Activated naive CD8-positive, alpha-beta T cell (primary cell): Measurements from ENCODE around the gene RPL28.
A peak's percentile ranks its signal among the peaks of the same experiment; 100 is the strongest.

Experiments used
- H3K27ac Mint-ChIP-seq: one replicate; pipeline ENCODE4 v1.8.0; 2021; ENCODE audit warnings: mixed read lengths
- H3K27me3 Mint-ChIP-seq: one replicate; pipeline ENCODE4 v1.8.0; 2021; ENCODE audit warnings: mixed read lengths
- H3K36me3 Mint-ChIP-seq: one replicate; pipeline ENCODE4 v1.8.0; 2021; ENCODE audit warnings: mixed read lengths
- H3K4me1 Mint-ChIP-seq: one replicate; pipeline ENCODE4 v1.8.0; 2021; ENCODE audit warnings: low read depth, mixed read lengths
- H3K4me3 Mint-ChIP-seq: one replicate; pipeline ENCODE4 v1.8.0; 2021; ENCODE audit warnings: mild to moderate bottlenecking, mixed read lengths
- H3K9me3 Mint-ChIP-seq: one replicate; pipeline ENCODE4 v1.8.0; 2021; ENCODE audit warnings: low read depth, mixed read lengths

Gene RPL28

DNA sequence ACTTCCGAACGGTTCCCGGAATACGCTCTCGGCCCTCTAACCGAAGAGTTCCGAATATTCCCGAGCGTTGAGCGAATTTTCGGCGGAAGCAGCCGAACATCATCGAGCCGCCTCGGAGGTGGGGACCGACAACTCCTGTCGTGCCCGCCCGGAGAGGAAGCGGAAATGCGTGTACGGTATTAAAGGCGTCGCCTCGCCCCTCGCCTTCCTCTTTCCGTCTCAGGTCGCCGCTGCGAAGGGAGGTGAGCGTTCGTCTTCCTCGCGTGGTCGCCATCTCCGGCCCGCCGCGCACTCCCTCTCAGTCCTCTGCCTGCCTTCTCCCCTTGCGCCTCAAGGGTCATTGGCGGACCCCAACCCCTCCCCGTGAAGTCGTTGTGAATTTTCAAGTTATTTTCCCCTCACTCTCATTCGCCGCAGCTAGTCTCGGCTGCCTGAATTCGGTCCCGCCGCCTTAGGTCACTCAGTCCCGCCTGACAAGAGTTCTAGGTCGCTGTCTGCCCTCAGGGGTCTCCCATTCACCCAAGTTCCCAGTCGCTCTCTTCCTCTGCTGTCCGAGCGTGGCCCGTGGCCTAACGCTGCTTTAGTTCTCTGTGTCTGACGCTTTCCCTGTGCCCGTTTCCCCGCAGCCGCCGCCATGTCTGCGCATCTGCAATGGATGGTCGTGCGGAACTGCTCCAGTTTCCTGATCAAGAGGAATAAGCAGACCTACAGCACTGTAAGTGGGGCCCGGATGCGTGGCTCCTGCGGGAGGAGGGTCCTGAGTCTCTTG, at the start of gene RPL28:
Gene RPL28, plus strand, starts transcription at position 209 of the 769 bp plus-strand sequence. Its CDS starts 426 bp downstream, at position 635.
- Mint-ChIP-seq H3K27ac (peak within 1 kb of the TSS; percentile 99), H3K27me3 (no peaks in the 10 kb centered on the region), H3K4me1 (peaks cover 52% of the 10 kb centered on the region), H3K9me3 (no peaks in the 10 kb centered on the region), H3K36me3 (peaks cover 15% of the 10 kb centered on the region), H3K4me3 (peak within 1 kb of the TSS; percentile 98)

GRCh38 chr19:55336101-55336500, 49.6 kb upstream of the RPL28 start:
- Mint-ChIP-seq H3K27me3 (peaks cover 1% of the 10 kb centered on the region), H3K4me3 (no peak overlapping the region), H3K36me3 (no peaks in the 10 kb centered on the region), H3K9me3 (no peaks in the 10 kb centered on the region), H3K27ac (no peak overlapping the region), H3K4me1 (peaks cover 13% of the 10 kb centered on the region)

DNA sequence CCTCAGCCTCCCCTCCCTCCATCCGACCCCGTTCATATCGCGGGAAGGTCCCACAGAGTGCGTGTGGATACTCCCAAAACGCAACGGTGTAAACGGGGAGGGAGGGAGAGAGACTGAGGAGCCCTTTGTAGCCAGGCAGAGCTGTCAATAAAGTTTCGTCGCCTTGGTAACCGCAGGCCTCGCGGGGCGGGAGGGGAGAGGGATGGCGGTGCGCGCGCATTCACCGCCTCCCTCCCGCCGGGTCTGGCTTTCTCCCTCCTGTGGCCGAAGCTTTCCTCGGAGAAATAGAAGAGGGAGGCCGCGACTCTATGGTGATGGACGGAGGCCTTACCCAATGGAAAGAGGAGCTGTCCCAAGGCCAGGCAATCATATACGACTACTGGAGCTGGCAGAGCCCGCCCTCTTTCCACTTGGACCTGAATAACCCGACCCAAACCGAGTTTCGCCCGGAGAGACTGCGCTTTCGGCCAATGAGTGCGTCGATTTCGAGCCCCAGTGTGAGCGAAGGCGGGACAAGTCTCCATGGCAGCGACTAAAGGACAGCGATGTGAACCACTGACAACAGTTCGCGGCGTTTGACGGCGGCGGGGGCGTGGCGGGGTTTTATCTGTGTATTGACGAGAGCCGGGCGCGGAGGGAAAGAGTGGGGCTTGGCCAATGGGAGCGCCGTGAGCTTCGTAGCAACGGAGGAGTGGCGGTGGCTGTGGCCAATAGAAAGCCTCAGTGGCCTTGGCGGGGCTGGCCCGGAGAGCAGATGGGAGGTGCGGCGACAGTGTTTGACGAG, 46.4 kb upstream of the RPL28 start, which contains the start of gene KMT5C:
Gene KMT5C, plus strand, starts transcription at position 772 of the 784 bp plus-strand sequence. CDS start 2,061 bp downstream, outside the sequence.
- H3K27ac Mint-ChIP-seq = peak within 1 kb of the TSS; percentile 87
- H3K4me1 Mint-ChIP-seq = peaks cover 16% of the 10 kb centered on the region
- no peaks in the 10 kb centered on the region for H3K9me3 Mint-ChIP-seq
- H3K27me3 Mint-ChIP-seq = no peaks in the 10 kb centered on the region
- H3K4me3 Mint-ChIP-seq = peak within 1 kb of the TSS; percentile 89
- H3K36me3 Mint-ChIP-seq = no peaks in the 10 kb centered on the region

GRCh38 chr19:55339889-55340783, 45.6 kb upstream of the RPL28 start:
- Mint-ChIP-seq H3K27me3 (no peaks in the 10 kb centered on the region), H3K36me3 (no peaks in the 10 kb centered on the region), H3K9me3 (no peaks in the 10 kb centered on the region)

GRCh38 chr19:55340784-55341147, 45.0 kb upstream of the RPL28 start:
- Mint-ChIP-seq H3K27ac (peak overlapping the region; percentile 1), H3K36me3 (no peaks in the 10 kb centered on the region), H3K9me3 (no peaks in the 10 kb centered on the region), H3K4me1 (peaks cover 16% of the 10 kb centered on the region), H3K4me3 (peak overlapping the region; percentile 85), H3K27me3 (no peaks in the 10 kb centered on the region)

More at GRCh38 chr19:55339889-55340783, 45.6 kb upstream of the RPL28 start:
- Mint-ChIP-seq H3K27ac (peak overlapping the region; percentile 87), H3K4me1 (peaks cover 16% of the 10 kb centered on the region), H3K4me3 (peak overlapping the region; percentile 89)

GRCh38 chr19:55341171-55341588, 44.6 kb upstream of the RPL28 start:
- peak overlapping the region; percentile 85 for H3K4me3 Mint-ChIP-seq

GRCh38 chr19:55341595-55342531, 43.9 kb upstream of the RPL28 start:
- H3K4me3 Mint-ChIP-seq = peak overlapping the region; percentile 74
- no peaks in the 10 kb centered on the region for H3K9me3 Mint-ChIP-seq
- H3K36me3 Mint-ChIP-seq = no peaks in the 10 kb centered on the region
- H3K27ac Mint-ChIP-seq = peak overlapping the region; percentile 46
- peaks cover 16% of the 10 kb centered on the region for H3K4me1 Mint-ChIP-seq
- H3K27me3 Mint-ChIP-seq = no peaks in the 10 kb centered on the region

More at GRCh38 chr19:55341171-55341588, 44.6 kb upstream of the RPL28 start:
- Mint-ChIP-seq H3K9me3 (no peaks in the 10 kb centered on the region), H3K4me1 (peaks cover 16% of the 10 kb centered on the region), H3K27me3 (no peaks in the 10 kb centered on the region), H3K27ac (peak overlapping the region; percentile 46), H3K36me3 (no peaks in the 10 kb centered on the region)

DNA sequence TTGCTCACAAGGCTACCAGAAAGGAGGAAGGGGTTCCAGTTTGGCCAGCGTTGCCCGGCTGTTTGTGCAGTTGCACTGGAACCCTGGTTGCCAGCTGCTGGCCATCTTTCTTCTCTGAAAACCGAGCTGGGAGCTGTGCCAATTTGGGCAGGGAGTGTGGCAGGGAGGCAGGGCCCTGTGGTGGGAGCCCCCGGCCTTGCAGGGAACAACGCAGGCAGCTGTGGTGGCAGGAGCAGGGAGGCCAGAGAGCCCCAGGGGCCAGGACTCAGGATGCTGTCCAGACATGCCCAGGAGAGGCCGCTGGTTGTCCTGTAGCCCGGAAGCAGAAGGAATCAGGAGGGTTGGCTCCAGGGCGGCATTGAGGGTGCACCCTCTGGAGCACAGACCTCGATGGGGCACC, 41.3 kb upstream of the RPL28 start:
- H3K27me3 Mint-ChIP-seq = no peaks in the 10 kb centered on the region
- peaks cover 9% of the 10 kb centered on the region for H3K4me1 Mint-ChIP-seq
- no peak overlapping the region for H3K27ac Mint-ChIP-seq
- no peaks in the 10 kb centered on the region for H3K9me3 Mint-ChIP-seq
- no peaks in the 10 kb centered on the region for H3K36me3 Mint-ChIP-seq
- no peak overlapping the region for H3K4me3 Mint-ChIP-seq

GRCh38 chr19:55345101-55345817, 40.5 kb upstream of the RPL28 start:
- no peaks in the 10 kb centered on the region for H3K36me3 Mint-ChIP-seq
- H3K4me3 Mint-ChIP-seq = no peak overlapping the region
- H3K4me1 Mint-ChIP-seq = peaks cover 7% of the 10 kb centered on the region
- H3K27me3 Mint-ChIP-seq = no peaks in the 10 kb centered on the region
- H3K27ac Mint-ChIP-seq = no peak overlapping the region
- no peaks in the 10 kb centered on the region for H3K9me3 Mint-ChIP-seq

DNA sequence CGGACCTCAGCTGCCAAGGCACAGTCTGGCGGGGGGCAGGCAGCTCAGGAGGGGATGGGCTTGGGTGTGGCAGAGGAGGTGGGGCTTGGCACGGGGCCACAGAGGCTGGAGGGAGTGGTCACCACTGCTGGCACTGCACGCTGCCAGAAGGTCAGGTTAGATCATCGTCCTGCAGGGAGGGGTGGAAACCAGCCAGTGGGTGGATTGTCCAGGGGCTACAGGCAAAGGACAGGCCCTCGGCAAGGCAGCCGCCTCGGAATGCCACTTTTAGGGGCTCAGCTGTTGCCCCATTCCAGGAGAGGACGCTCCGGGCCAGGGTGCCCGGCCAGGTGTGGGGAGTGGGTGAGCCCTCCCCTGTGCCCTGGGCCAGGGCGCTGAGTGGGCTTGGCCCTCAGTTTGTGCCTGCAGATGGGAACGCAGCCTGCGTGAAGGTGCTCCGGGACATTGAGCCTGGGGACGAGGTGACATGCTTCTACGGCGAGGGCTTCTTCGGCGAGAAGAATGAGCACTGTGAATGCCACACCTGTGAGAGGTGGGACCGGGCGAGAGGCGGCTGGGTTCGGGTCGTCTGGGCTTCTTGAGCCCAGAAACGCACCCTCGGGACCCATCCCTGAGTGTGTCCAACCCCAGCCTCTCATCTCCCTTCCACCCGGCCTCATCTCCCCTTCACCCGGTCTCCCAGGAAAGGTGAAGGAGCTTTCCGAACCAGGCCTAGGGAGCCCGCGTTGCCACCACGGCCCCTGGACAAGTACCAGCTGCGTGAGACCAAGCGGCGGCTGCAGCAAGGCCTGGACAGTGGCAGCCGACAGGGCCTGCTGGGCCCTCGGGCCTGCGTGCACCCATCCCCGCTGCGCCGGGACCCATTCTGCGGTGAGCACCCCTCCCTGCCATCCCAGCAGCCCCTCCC, 39.7 kb upstream of the RPL28 start:
- Mint-ChIP-seq H3K4me1 (peaks cover 4% of the 10 kb centered on the region), H3K27me3 (no peaks in the 10 kb centered on the region), H3K9me3 (no peaks in the 10 kb centered on the region), H3K4me3 (no peak overlapping the region), H3K36me3 (no peaks in the 10 kb centered on the region), H3K27ac (no peak overlapping the region)

- Mint-ChIP-seq H3K4me3 (no peak overlapping the region), H3K27ac (no peak overlapping the region), H3K36me3 (no peaks in the 10 kb centered on the region), H3K9me3 (no peaks in the 10 kb centered on the region), H3K27me3 (peaks cover 2% of the 10 kb centered on the region), H3K4me1 (peaks cover 5% of the 10 kb centered on the region)
Measured at GRCh38 chr19:55346725-55347441, 38.8 kb upstream of the RPL28 start.

DNA sequence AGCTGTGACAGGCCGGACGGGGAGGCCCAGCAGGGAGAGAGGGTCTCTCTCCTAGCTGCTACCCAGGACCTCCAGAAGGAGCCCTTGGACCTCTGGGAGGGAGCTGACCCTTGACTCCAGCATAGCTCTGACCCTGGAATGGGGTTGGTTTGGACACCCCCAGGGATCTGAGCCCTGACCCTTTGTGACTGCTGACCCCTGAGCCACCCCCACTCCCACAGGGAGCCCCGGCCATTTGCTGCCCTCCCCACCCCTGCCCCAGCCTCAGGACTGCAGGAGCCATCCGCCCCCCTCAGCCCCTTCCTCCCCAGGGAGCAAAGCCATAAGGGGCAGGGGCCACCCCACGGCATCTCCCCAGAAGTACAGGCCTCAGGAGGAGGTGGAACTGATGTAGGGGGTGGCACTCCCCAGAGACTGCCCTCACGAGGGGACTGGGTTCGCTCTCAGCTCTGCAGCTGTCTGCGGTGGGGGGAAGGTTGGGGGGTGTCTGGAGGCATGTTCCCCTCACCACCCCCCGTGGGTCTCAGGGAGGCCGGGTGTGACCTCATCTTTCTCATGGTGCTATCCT, 38.2 kb upstream of the RPL28 start:
- Mint-ChIP-seq H3K4me3 (no peak overlapping the region), H3K4me1 (peaks cover 9% of the 10 kb centered on the region), H3K9me3 (no peaks in the 10 kb centered on the region), H3K27me3 (peaks cover 3% of the 10 kb centered on the region), H3K27ac (no peak overlapping the region), H3K36me3 (no peaks in the 10 kb centered on the region)
